Activated CD4-positive, alpha-beta memory T cell treated with anti-CD3 and anti-CD28 coated beads, Interleukin-2, amount 10 ng/mL, durations not matched to agents 7 days and 5 days (primary cell): ENCODE results near the gene TMEM47. TPM values are rescaled to one million over a fixed set of nuclear protein-coding genes. Genes with fewer than 3 reads are reported as not detected.

Experiments
- CTCF ChIA-PET: fragments of 350-600 bp; sonication (Branson Sonifier 250); formaldehyde crosslinking; loops from one replicate; lab custom pipeline; 2021; ENCODE audit warnings: antibody characterized with exemption, inconsistent platforms; lab: Charles Lee
- POLR2A ChIA-PET: fragments of 350-600 bp; sonication (Branson Sonifier 250); formaldehyde crosslinking; loops from one replicate; lab custom pipeline; 2021; ENCODE audit warnings: antibody characterized with exemption; lab: Charles Lee
- DNase-seq: peaks from one replicate; pipeline ENCODE4 v3.0.0-alpha.2; 2020
- H3K27ac Mint-ChIP-seq: one replicate; pipeline ENCODE4 v1.8.0; 2021; ENCODE audit warnings: mild to moderate bottlenecking, mixed read lengths
- H3K27me3 Mint-ChIP-seq: one replicate; pipeline ENCODE4 v1.8.0; 2021; ENCODE audit warnings: mixed read lengths
- H3K36me3 Mint-ChIP-seq: one replicate; pipeline ENCODE4 v1.8.0; 2021; ENCODE audit warnings: low read depth, mixed read lengths
- H3K4me1 Mint-ChIP-seq: one replicate; pipeline ENCODE4 v1.8.0; 2021; ENCODE audit warnings: mixed read lengths
- H3K4me3 Mint-ChIP-seq: one replicate; pipeline ENCODE4 v1.8.0; 2021; ENCODE audit warnings: mild to moderate bottlenecking, mixed read lengths
- H3K9me3 Mint-ChIP-seq: one replicate; pipeline ENCODE4 v1.8.0; 2021; ENCODE audit warnings: mixed read lengths
- total RNA-seq, 2 experiments: library from RNA; stranded (reverse); gene quantifications; one replicate each; pipeline ENCODE4 v1.2.3, GENCODE V29; 2021

Gene TMEM47
- total RNA-seq, 2 experiments from 2014 or later: not detected

DNA sequence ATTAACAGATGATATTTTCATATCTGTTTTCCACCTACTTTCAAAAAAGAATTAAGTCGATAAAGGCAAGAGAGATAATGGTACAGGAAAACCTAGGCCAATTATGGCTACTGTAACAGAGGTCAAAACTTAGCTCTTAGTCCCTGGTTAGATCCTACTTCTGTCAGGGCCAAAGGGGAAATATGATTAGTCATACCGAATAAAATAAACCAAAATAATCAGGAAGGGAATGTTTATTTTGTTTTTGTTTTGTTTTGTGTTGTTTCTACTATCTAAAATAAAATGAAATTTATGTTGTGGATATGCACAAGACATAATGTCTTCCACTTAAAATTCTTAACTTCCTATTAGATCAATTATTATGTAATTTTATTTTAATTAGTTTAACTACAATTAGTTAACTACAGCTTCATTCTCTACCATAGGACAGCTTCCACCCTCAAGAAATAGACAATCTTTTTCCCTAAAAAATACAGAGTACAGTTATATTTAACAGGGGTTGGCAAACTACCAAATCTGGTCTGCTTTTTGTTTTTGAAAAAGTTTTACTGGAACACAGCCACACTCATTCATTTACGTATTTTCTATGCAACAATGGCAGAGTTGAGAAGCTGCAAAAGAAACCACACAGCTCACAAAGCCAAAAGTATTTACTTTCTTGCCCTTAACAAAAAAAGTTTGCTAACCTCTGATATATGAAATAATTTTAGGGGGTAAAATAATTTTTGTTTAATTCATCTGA, 25.4 kb downstream of the TMEM47 start:
- no peak overlapping the region for H3K4me3 Mint-ChIP-seq
- H3K27ac Mint-ChIP-seq: no peak overlapping the region
- DNase-seq: no peak

DNA sequence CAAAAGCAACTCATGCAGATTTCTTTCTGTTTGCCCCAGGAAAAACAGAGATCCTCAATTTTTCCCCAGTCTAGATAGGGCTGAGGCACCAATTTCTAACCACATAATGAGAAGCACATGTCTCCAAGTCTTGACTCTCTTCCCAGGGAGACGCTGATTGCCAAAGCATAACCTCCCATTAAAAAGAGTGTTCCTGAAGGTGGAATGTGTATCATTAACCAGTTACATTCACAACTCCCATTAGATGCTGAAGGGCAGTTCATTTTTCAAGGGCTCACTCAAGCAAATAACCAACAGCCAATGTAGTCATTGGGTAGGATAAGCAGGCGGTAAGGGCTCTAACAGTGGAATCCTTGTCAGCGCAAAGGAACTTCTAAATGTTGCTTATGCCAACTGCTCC, 27.5 kb downstream of the TMEM47 start:
- Mint-ChIP-seq H3K27me3 (no peaks in the 10 kb centered on the region), H3K9me3 (no peaks in the 10 kb centered on the region)
- POLR2A ChIA-PET: no interaction called here

More for the DNA sequence above, 25.4 kb downstream of the TMEM47 start:
- CTCF ChIA-PET: no interaction called here
- Mint-ChIP-seq H3K9me3 (no peaks in the 10 kb centered on the region), H3K4me1 (no peaks in the 10 kb centered on the region), H3K36me3 (no peaks in the 10 kb centered on the region), H3K27me3 (no peaks in the 10 kb centered on the region)
- POLR2A ChIA-PET: no interaction called here

GRCh38 chrX:34624416-34624815, 32.7 kb downstream of the TMEM47 start:
- Mint-ChIP-seq H3K36me3 (no peaks in the 10 kb centered on the region), H3K9me3 (no peaks in the 10 kb centered on the region), H3K27ac (no peak overlapping the region), H3K4me1 (no peaks in the 10 kb centered on the region), H3K27me3 (no peaks in the 10 kb centered on the region), H3K4me3 (no peak overlapping the region)
- ChIA-PET POLR2A (no interaction called here), CTCF (no interaction called here)
- no peak for DNase-seq

More for the DNA sequence above, 27.5 kb downstream of the TMEM47 start:
- no peak for DNase-seq
- H3K27ac Mint-ChIP-seq: no peak overlapping the region
- CTCF ChIA-PET: no interaction called here
- H3K36me3 Mint-ChIP-seq: no peaks in the 10 kb centered on the region
- H3K4me3 Mint-ChIP-seq: no peak overlapping the region
- H3K4me1 Mint-ChIP-seq: no peaks in the 10 kb centered on the region

GRCh38 chrX:34619920-34620319, 37.2 kb downstream of the TMEM47 start:
- DNase-seq: no peak
- Mint-ChIP-seq H3K27ac (no peak overlapping the region), H3K27me3 (no peaks in the 10 kb centered on the region), H3K9me3 (no peaks in the 10 kb centered on the region), H3K36me3 (no peaks in the 10 kb centered on the region), H3K4me3 (no peak overlapping the region), H3K4me1 (no peaks in the 10 kb centered on the region)
- ChIA-PET CTCF (no interaction called here), POLR2A (no interaction called here)

DNA sequence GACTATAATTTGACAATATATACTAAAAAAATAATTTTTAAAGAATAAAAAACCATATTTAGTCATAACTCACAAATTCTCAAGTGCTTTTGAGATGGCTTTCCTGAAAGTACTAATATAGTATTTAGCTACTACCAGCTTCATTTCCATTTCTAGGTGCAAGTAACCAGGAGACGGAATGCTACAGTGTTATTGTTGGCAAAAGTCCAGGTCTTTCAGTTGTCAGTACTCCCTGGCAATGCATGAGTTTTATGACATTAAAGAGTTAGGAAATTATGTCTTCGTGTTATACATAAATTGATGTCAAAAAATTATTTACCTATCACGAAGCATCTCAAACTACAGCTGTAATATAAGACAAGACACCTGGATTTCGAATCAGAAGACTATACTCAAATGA, 45.0 kb downstream of the TMEM47 start:
- Mint-ChIP-seq H3K4me1 (no peaks in the 10 kb centered on the region), H3K27ac (no peak overlapping the region), H3K9me3 (peaks cover 2% of the 10 kb centered on the region), H3K36me3 (no peaks in the 10 kb centered on the region), H3K27me3 (no peaks in the 10 kb centered on the region), H3K4me3 (no peak overlapping the region)
- DNase-seq: no peak
- CTCF ChIA-PET: no interaction called here
- POLR2A ChIA-PET: no interaction called here

GRCh38 chrX:34598362-34598761, 58.7 kb downstream of the TMEM47 start:
- Mint-ChIP-seq H3K9me3 (no peaks in the 10 kb centered on the region), H3K27ac (no peak overlapping the region), H3K4me1 (no peaks in the 10 kb centered on the region), H3K4me3 (no peak overlapping the region), H3K27me3 (no peaks in the 10 kb centered on the region), H3K36me3 (no peaks in the 10 kb centered on the region)
- CTCF ChIA-PET: no interaction called here
- DNase-seq: no peak
- POLR2A ChIA-PET: no interaction called here

DNA sequence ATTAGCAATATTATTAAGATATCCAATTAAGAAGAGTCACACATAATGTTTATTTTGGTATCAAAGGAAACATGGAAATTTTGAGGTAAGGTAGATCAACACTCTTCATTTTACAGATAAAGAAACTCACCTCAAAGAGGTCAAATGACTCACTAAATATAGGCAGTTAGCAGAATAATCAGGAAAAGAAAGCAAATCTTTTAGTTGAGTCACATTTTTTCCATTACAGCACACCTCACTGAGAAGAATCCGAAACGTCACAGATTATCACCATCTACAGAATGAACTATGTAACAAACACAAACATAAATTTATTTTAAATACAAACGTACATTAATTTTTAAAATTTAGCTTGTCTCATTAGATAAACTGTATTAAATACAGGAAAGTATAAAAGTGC, 70.1 kb downstream of the TMEM47 start:
- Mint-ChIP-seq H3K9me3 (no peaks in the 10 kb centered on the region), H3K36me3 (no peaks in the 10 kb centered on the region), H3K4me1 (no peaks in the 10 kb centered on the region), H3K4me3 (no peak overlapping the region), H3K27me3 (no peaks in the 10 kb centered on the region), H3K27ac (no peak overlapping the region)
- POLR2A ChIA-PET: no interaction called here
- CTCF ChIA-PET: no interaction called here
- DNase-seq: no peak

GRCh38 chrX:34586346-34586911, 70.7 kb downstream of the TMEM47 start:
- Mint-ChIP-seq H3K4me1 (no peaks in the 10 kb centered on the region), H3K36me3 (no peaks in the 10 kb centered on the region), H3K27me3 (no peaks in the 10 kb centered on the region), H3K9me3 (no peaks in the 10 kb centered on the region), H3K27ac (no peak overlapping the region), H3K4me3 (no peak overlapping the region)
- ChIA-PET POLR2A (no interaction called here), CTCF (no interaction called here)
- no peak for DNase-seq

DNA sequence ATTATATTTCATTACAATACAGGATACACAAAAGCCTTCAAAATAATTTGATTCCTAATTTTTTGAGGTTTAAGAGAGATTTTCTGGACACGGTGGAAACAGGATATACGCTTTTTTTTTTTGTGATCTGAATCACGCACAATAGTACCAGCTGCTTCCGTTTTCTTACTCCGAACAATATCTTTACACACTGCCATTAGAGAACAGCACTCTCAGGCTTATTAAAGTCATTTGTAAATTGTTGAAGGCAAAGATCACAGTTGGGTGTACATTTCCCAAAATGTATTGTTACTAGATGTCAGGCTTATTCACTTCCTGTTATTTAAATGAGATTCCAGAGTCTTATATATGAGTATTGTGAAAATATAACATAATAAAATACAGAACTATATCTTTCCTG, 71.5 kb downstream of the TMEM47 start:
- Mint-ChIP-seq H3K27ac (no peak overlapping the region), H3K4me1 (no peaks in the 10 kb centered on the region), H3K9me3 (no peaks in the 10 kb centered on the region), H3K4me3 (no peak overlapping the region), H3K36me3 (no peaks in the 10 kb centered on the region), H3K27me3 (no peaks in the 10 kb centered on the region)
- POLR2A ChIA-PET: no interaction called here
- CTCF ChIA-PET: no interaction called here
- no peak for DNase-seq

GRCh38 chrX:34584781-34585180, 72.3 kb downstream of the TMEM47 start:
- no peak overlapping the region for H3K27ac Mint-ChIP-seq
- H3K9me3 Mint-ChIP-seq: no peaks in the 10 kb centered on the region
- no peaks in the 10 kb centered on the region for H3K36me3 Mint-ChIP-seq
- ChIA-PET CTCF (no interaction called here), POLR2A (no interaction called here)
- H3K27me3 Mint-ChIP-seq: no peaks in the 10 kb centered on the region
- H3K4me3 Mint-ChIP-seq: no peak overlapping the region
- DNase-seq: no peak
- no peaks in the 10 kb centered on the region for H3K4me1 Mint-ChIP-seq

DNA sequence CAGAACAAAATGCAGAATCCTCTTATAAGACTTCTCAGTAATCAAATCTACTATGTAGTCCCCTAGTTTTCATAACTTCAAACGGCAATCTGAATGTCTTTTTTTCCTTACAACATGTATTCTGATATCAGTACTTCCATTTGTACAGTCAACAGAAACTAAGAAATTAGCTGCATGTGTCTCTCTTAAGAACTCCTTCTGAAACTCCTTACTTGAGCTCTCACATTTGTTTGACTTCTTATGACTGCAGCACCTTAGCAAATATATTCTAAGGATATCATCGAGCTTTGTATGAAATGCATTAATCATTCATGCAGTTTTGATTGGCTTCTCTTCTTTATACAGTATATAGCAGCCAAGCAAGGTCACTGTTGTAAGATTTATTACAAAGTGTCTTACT, 77.0 kb downstream of the TMEM47 start:
- ChIA-PET POLR2A (no interaction called here), CTCF (no interaction called here)
- no peak for DNase-seq
- Mint-ChIP-seq H3K27me3 (no peaks in the 10 kb centered on the region), H3K36me3 (no peaks in the 10 kb centered on the region), H3K4me3 (no peak overlapping the region), H3K9me3 (no peaks in the 10 kb centered on the region), H3K4me1 (no peaks in the 10 kb centered on the region), H3K27ac (no peak overlapping the region)

DNA sequence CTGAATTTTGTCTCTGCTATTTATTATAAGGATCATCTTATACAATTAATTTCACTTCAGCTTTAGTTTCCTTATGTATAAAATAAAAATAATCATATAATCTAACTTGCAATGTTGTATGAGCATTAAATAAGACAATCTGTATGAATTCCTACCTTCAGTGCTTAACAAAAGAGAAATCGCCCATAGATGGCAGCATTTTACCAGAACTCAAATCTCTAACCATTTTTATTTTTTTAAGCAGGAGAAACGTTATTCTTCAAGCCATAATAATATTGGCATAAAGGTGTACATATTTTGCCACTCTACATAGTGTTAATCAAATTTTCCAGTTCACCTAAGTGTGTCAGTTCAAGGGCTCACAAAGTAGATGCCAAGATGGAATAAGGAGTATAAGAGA, 78.8 kb downstream of the TMEM47 start:
- Mint-ChIP-seq H3K36me3 (no peaks in the 10 kb centered on the region), H3K9me3 (no peaks in the 10 kb centered on the region), H3K4me1 (no peaks in the 10 kb centered on the region), H3K4me3 (no peak overlapping the region), H3K27me3 (no peaks in the 10 kb centered on the region), H3K27ac (no peak overlapping the region)
- POLR2A ChIA-PET: no interaction called here
- DNase-seq: no peak
- CTCF ChIA-PET: no interaction called here
